ENCODE data around the gene SP140.
"Not testable (repeated sequence)": the region's sequence is repeated elsewhere in the genome, so short reads cannot be mapped to it uniquely, and the experiment has no call there.

Gene SP140

DNA sequence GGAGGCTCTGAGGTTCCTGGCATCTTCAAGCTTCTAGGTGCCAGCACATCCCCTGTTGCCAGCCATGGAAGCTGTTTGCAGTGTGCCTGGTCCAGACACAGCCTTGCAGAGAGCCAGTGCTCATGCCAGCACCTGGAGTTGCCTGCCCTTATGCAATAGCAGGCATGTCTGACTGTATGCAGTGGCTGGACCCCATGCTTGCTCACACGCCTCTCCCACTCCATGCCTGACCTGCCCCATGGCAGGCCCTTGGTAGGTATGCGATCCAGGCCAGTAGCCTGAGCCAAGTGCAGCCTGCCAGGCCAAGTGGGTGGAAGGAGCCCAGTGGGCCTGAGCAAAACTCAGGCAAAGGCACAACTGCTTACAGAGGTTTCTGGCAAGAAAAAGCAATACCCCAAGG is 81.9 kb downstream of the SP140 start:
- no peak overlapping the region for H3K14ac ChIP-seq (ENCODE audit: low read length)
- H3K18ac ChIP-seq (ENCODE audit: low read length): no peak overlapping the region
- H2AFZ ChIP-seq (ENCODE audit: insufficient read depth, low read length, poor library complexity): no peak overlapping the region
- no peaks in the 10 kb centered on the region for H3K79me2 ChIP-seq (ENCODE audit: control insufficient read depth, insufficient read depth, low read length, poor library complexity)
- no peak overlapping the region for H2BK5ac ChIP-seq (ENCODE audit: low read depth, low read length, poor library complexity)
- no peak overlapping the region for H3K4ac ChIP-seq (ENCODE audit: low read depth, low read length)
- no peaks in the 10 kb centered on the region for H3K79me1 ChIP-seq (ENCODE audit: low read length)
- H2BK120ac ChIP-seq (ENCODE audit: insufficient read depth, low read length, poor library complexity): no peak overlapping the region
- no peak overlapping the region for H4K12ac ChIP-seq (ENCODE audit: low read depth, low read length)
- H2BK12ac ChIP-seq (ENCODE audit: low read length): no peak overlapping the region
- H3K4me1 ChIP-seq (ENCODE audit: control insufficient read depth in 1 of 2, insufficient read depth in 2 of 2, low read length in 2 of 2): no peaks in the 10 kb centered on the region
- no peak overlapping the region for H3K23ac ChIP-seq (ENCODE audit: low read length)
- WGBS (ENCODE audit: extremely low coverage, insufficient coverage, insufficient read length): no CpG with 5 or more reads among the region's 2 CpGs
- no peaks in the 10 kb centered on the region for H3K36me3 ChIP-seq (ENCODE audit: control insufficient read depth in 1 of 2, insufficient read depth in 2 of 2, low read length in 2 of 2)
- no peak overlapping the region for H3K4me2 ChIP-seq (ENCODE audit: low read length)
- no peak overlapping the region for H2AK5ac ChIP-seq (ENCODE audit: low read length)
- DNase-seq: no peak
- no peak overlapping the region for H4K91ac ChIP-seq (ENCODE audit: low read depth, low read length)
- H3K27ac ChIP-seq (ENCODE audit: low read depth, low read length): no peak overlapping the region
- H3K27me3 ChIP-seq (ENCODE audit: insufficient read depth, low read length): no peaks in the 10 kb centered on the region
- no peak overlapping the region for H3K9ac ChIP-seq (ENCODE audit: low read length)
- H3K4me3 ChIP-seq (ENCODE audit: low read depth, low read length): no peak overlapping the region
- H4K8ac ChIP-seq (ENCODE audit: low read depth, low read length): no peak overlapping the region
- H3K9me3 ChIP-seq (ENCODE audit: insufficient read depth, low read depth, low read length): peaks cover 13% of the 10 kb centered on the region

DNA sequence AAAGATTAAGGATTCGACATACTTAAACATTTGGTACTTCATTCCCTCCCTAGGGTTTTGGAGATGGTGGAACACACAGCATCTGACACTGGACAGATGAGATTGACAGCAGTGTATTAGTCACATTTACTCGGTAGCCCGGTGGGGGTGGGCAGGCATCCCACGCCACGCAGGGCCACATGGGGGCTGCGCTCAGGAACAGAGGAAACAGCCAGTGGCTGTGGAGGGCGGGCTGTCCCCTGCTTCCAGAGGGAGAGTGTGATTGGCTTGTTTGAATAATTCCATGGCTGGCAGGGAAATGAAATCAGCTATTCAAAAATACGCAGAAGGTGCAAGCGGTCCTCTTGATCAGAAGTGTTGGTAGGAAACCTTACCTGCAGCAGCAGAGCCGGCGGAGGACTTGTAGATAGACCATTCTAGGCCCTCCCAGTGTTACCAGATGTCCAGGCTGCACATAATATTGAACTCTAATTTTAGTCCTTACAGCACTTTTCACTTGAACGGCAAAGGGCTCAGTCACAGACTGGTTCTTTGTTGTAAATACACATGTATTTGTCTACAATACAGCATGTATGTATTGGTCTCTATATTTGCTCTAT is 83.0 kb downstream of the SP140 start:
- no peak overlapping the region for H3K23ac ChIP-seq (ENCODE audit: low read length)
- H3K27ac ChIP-seq (ENCODE audit: low read depth, low read length): no peak overlapping the region
- no peak overlapping the region for H3K4me3 ChIP-seq (ENCODE audit: low read depth, low read length)
- no peak overlapping the region for H3K4me2 ChIP-seq (ENCODE audit: low read length)
- no peak overlapping the region for H2BK5ac ChIP-seq (ENCODE audit: low read depth, low read length, poor library complexity)
- no peak overlapping the region for H4K12ac ChIP-seq (ENCODE audit: low read depth, low read length)
- H3K9me3 ChIP-seq (ENCODE audit: insufficient read depth, low read depth, low read length): peaks cover 16% of the 10 kb centered on the region
- no peak overlapping the region for H2AK5ac ChIP-seq (ENCODE audit: low read length)
- H3K36me3 ChIP-seq (ENCODE audit: control insufficient read depth in 1 of 2, insufficient read depth in 2 of 2, low read length in 2 of 2): no peaks in the 10 kb centered on the region
- H3K4me1 ChIP-seq (ENCODE audit: control insufficient read depth in 1 of 2, insufficient read depth in 2 of 2, low read length in 2 of 2): no peaks in the 10 kb centered on the region
- no peaks in the 10 kb centered on the region for H3K79me1 ChIP-seq (ENCODE audit: low read length)
- no peak overlapping the region for H3K9ac ChIP-seq (ENCODE audit: low read length)
- no peak overlapping the region for H3K18ac ChIP-seq (ENCODE audit: low read length)
- no peak overlapping the region for H2AFZ ChIP-seq (ENCODE audit: insufficient read depth, low read length, poor library complexity)
- no peak overlapping the region for H3K4ac ChIP-seq (ENCODE audit: low read depth, low read length)
- DNase-seq: no peak
- no peak overlapping the region for H2BK12ac ChIP-seq (ENCODE audit: low read length)
- H3K14ac ChIP-seq (ENCODE audit: low read length): no peak overlapping the region
- no CpG with 5 or more reads among the region's 12 CpGs for WGBS (ENCODE audit: extremely low coverage, insufficient coverage, insufficient read length)
- H3K27me3 ChIP-seq (ENCODE audit: insufficient read depth, low read length): no peaks in the 10 kb centered on the region
- H2BK120ac ChIP-seq (ENCODE audit: insufficient read depth, low read length, poor library complexity): no peak overlapping the region
- H4K8ac ChIP-seq (ENCODE audit: low read depth, low read length): no peak overlapping the region
- no peaks in the 10 kb centered on the region for H3K79me2 ChIP-seq (ENCODE audit: control insufficient read depth, insufficient read depth, low read length, poor library complexity)
- no peak overlapping the region for H4K91ac ChIP-seq (ENCODE audit: low read depth, low read length)

- not testable (repeated sequence) for H4K91ac ChIP-seq (ENCODE audit: low read depth, low read length); H3K23ac ChIP-seq (ENCODE audit: low read length); H3K18ac ChIP-seq (ENCODE audit: low read length); H3K4me3 ChIP-seq (ENCODE audit: low read depth, low read length); H3K79me1 ChIP-seq (ENCODE audit: low read length); DNase-seq; H2AK5ac ChIP-seq (ENCODE audit: low read length); H4K12ac ChIP-seq (ENCODE audit: low read depth, low read length); H2BK12ac ChIP-seq (ENCODE audit: low read length); H3K36me3 ChIP-seq (ENCODE audit: control insufficient read depth in 1 of 2, insufficient read depth in 2 of 2, low read length in 2 of 2); H2AFZ ChIP-seq (ENCODE audit: insufficient read depth, low read length, poor library complexity); H3K4me1 ChIP-seq (ENCODE audit: control insufficient read depth in 1 of 2, insufficient read depth in 2 of 2, low read length in 2 of 2); H3K79me2 ChIP-seq (ENCODE audit: control insufficient read depth, insufficient read depth, low read length, poor library complexity); H4K8ac ChIP-seq (ENCODE audit: low read depth, low read length); H3K4ac ChIP-seq (ENCODE audit: low read depth, low read length); H3K14ac ChIP-seq (ENCODE audit: low read length); H2BK5ac ChIP-seq (ENCODE audit: low read depth, low read length, poor library complexity); H3K27ac ChIP-seq (ENCODE audit: low read depth, low read length); H3K9ac ChIP-seq (ENCODE audit: low read length); H2BK120ac ChIP-seq (ENCODE audit: insufficient read depth, low read length, poor library complexity); H3K27me3 ChIP-seq (ENCODE audit: insufficient read depth, low read length); H3K4me2 ChIP-seq (ENCODE audit: low read length)
- whole genome bisulfite sequencing (ENCODE audit: extremely low coverage, insufficient coverage, insufficient read length): no CpG with 5 or more reads among the region's 5 CpGs
- peaks cover 10% of the 10 kb centered on the region for H3K9me3 ChIP-seq (ENCODE audit: insufficient read depth, low read depth, low read length)
These were observed 85.3 kb downstream of the SP140 start for GRCh38 chr2:230310792-230311191.

GRCh38 chr2:230311634-230312033 is 86.1 kb downstream of the SP140 start:
- H3K23ac ChIP-seq (ENCODE audit: low read length); H2AK5ac ChIP-seq (ENCODE audit: low read length); H3K4me2 ChIP-seq (ENCODE audit: low read length); H4K8ac ChIP-seq (ENCODE audit: low read depth, low read length); H3K4me3 ChIP-seq (ENCODE audit: low read depth, low read length); DNase-seq; H3K79me2 ChIP-seq (ENCODE audit: control insufficient read depth, insufficient read depth, low read length, poor library complexity); H3K79me1 ChIP-seq (ENCODE audit: low read length); H3K9me3 ChIP-seq (ENCODE audit: insufficient read depth, low read depth, low read length); H3K18ac ChIP-seq (ENCODE audit: low read length); H3K4me1 ChIP-seq (ENCODE audit: control insufficient read depth in 1 of 2, insufficient read depth in 2 of 2, low read length in 2 of 2); H3K9ac ChIP-seq (ENCODE audit: low read length); H3K27me3 ChIP-seq (ENCODE audit: insufficient read depth, low read length); H4K12ac ChIP-seq (ENCODE audit: low read depth, low read length); H2AFZ ChIP-seq (ENCODE audit: insufficient read depth, low read length, poor library complexity); H2BK12ac ChIP-seq (ENCODE audit: low read length); H3K27ac ChIP-seq (ENCODE audit: low read depth, low read length); H2BK5ac ChIP-seq (ENCODE audit: low read depth, low read length, poor library complexity); H3K36me3 ChIP-seq (ENCODE audit: control insufficient read depth in 1 of 2, insufficient read depth in 2 of 2, low read length in 2 of 2); H2BK120ac ChIP-seq (ENCODE audit: insufficient read depth, low read length, poor library complexity); H4K91ac ChIP-seq (ENCODE audit: low read depth, low read length); H3K14ac ChIP-seq (ENCODE audit: low read length); H3K4ac ChIP-seq (ENCODE audit: low read depth, low read length): not testable (repeated sequence)
- WGBS (ENCODE audit: extremely low coverage, insufficient coverage, insufficient read length): no CpG with 5 or more reads among the region's 1 CpG

Measured in trophoblast cell (in vitro differentiated cells and primary cell).